GM23338 (cell line): ENCODE measurements around the gene ARHGAP27.

ENCODE experiments used
- CREB1 ChIP-seq: fragments of 250-450 bp; sonication (Bioruptor Pico); IDR thresholded peaks from 2 replicates; pipeline ENCODE4 v1.5.0; 2020; ENCODE audit warnings: low read depth, mild to moderate bottlenecking, moderate library complexity
- EZH2 ChIP-seq: fragments of 200-600 bp; sonication (generic); IDR thresholded peaks from one replicate; pipeline ENCODE4 v1.8.0; 2017; ENCODE audit warnings: antibody characterized with exemption, mild to moderate bottlenecking, low read depth; ENCODE audit not compliant: unreplicated experiment
- EZH2phosphoT487 ChIP-seq: fragments of 200-600 bp; sonication (generic); IDR thresholded peaks from one replicate; pipeline ENCODE4 v1.8.1; 2018; ENCODE audit warnings: antibody characterized with exemption; ENCODE audit not compliant: unreplicated experiment
- JUNB ChIP-seq: IDR thresholded peaks from one replicate; pipeline ENCODE4 v1.6.1; 2016; ENCODE audit warnings: antibody characterized with exemption; ENCODE audit not compliant: unreplicated experiment
- NANOG ChIP-seq: IDR thresholded peaks from 2 replicates; pipeline ENCODE4 v1.6.1; 2016; ENCODE audit warnings: antibody characterized with exemption, borderline replicate concordance
- POLR2AphosphoS5 ChIP-seq: IDR thresholded peaks from 2 replicates; pipeline ENCODE4 v1.6.1; 2016; ENCODE audit warnings: antibody characterized with exemption, low read depth
- STAT1 ChIP-seq: IDR thresholded peaks from one replicate; pipeline ENCODE4 v1.6.1; 2016; ENCODE audit warnings: antibody characterized with exemption; ENCODE audit not compliant: unreplicated experiment
- ZNF114 ChIP-seq: fragments of 250-450 bp; sonication (Bioruptor Pico); IDR thresholded peaks from 2 replicates; pipeline ENCODE4 v1.5.0; 2020; ENCODE audit warnings: mild to moderate bottlenecking, moderate library complexity
- ZNF331 ChIP-seq: fragments of 250-450 bp; sonication (Bioruptor Pico); IDR thresholded peaks from 2 replicates; pipeline ENCODE4 v1.5.0; 2020; ENCODE audit warnings: low read depth, mild to moderate bottlenecking, moderate library complexity
- TF ChIP-seq, protein P1 (sequence below), 2 experiments: fragments of 200-600 bp in 1 of 2; sonication (generic) in 1 of 2; conservative IDR thresholded peaks; 2 replicates each; pipeline versions ENCODE4 v1.5.1 to v1.6.1; 2016 to 2017; ENCODE audit warnings: antibody characterized with exemption in 2 of 2, low read depth in 2 of 2, mild to moderate bottlenecking in 2 of 2, moderate library complexity in 1 of 2
- TF ChIP-seq, protein P2 (sequence below): IDR thresholded peaks from one replicate; pipeline ENCODE4 v1.6.1; 2018; ENCODE audit warnings: antibody characterized with exemption; ENCODE audit not compliant: unreplicated experiment
- TF ChIP-seq, protein P3 (sequence below): IDR thresholded peaks from 2 replicates; pipeline ENCODE4 v1.6.1; 2016; ENCODE audit warnings: antibody characterized with exemption

DNA sequence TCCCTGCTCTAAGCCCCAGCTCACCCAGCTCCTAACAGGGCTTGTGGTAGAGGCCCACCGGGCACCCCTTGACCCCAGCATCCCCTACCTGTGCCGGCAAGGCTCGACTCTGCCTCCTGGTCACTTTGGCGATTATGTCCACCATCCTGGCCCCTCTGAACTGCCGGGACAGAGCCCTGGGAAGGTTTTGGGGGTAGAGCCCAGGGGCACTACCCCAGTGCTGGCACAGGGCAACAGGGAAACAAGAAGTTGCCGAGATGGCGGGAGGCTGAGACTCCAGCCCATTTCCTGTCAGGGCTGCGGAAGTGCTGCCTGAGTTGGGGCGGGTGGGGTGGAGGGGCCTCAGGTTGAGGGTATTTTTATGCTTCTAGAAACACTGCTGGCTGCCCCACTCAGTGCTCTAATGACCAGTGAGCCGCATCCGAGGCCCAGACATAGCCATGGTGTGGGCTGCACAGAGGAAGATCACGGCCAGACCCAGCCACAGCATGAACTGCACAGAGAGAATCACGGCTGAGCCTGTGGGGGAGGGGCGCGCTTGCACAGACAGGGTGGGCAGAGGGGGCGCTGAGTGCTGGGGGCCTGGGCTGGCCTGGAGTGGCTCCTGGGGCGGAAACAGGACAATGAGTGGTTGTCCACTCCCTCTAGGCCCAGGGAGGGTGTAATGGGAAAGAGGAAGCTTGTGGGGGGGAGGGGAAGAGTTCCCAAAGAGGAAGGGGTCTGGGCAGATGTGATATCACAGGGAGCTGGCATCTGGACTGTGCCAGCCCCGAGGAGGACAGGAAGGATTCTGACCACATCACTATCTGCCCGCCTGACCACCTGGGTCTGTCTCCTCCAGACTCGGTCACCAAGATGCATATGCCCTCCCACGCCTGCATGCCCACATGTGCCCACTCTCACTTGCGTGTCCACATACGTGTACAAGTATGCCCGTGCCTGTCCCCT lies 22.3 kb downstream of the ARHGAP27 start:
- TF ChIP-seq, protein P1, sequence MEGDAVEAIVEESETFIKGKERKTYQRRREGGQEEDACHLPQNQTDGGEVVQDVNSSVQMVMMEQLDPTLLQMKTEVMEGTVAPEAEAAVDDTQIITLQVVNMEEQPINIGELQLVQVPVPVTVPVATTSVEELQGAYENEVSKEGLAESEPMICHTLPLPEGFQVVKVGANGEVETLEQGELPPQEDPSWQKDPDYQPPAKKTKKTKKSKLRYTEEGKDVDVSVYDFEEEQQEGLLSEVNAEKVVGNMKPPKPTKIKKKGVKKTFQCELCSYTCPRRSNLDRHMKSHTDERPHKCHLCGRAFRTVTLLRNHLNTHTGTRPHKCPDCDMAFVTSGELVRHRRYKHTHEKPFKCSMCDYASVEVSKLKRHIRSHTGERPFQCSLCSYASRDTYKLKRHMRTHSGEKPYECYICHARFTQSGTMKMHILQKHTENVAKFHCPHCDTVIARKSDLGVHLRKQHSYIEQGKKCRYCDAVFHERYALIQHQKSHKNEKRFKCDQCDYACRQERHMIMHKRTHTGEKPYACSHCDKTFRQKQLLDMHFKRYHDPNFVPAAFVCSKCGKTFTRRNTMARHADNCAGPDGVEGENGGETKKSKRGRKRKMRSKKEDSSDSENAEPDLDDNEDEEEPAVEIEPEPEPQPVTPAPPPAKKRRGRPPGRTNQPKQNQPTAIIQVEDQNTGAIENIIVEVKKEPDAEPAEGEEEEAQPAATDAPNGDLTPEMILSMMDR (conservative IDR thresholded peaks at IDR 0.05; ENCODE audit: low read depth in 2 of 2): no peak
- TF ChIP-seq POLR2AphosphoS5 (no peak), EZH2 (no peak), EZH2phosphoT487 (no peak), ZNF331 (CRISPR knock-in tag) (no peak), ZNF114 (CRISPR knock-in tag) (no peak), CREB1 (CRISPR knock-in tag) (no peak), JUNB (no peak), STAT1 (no peak), NANOG (no peak)
- TF ChIP-seq, protein P2, sequence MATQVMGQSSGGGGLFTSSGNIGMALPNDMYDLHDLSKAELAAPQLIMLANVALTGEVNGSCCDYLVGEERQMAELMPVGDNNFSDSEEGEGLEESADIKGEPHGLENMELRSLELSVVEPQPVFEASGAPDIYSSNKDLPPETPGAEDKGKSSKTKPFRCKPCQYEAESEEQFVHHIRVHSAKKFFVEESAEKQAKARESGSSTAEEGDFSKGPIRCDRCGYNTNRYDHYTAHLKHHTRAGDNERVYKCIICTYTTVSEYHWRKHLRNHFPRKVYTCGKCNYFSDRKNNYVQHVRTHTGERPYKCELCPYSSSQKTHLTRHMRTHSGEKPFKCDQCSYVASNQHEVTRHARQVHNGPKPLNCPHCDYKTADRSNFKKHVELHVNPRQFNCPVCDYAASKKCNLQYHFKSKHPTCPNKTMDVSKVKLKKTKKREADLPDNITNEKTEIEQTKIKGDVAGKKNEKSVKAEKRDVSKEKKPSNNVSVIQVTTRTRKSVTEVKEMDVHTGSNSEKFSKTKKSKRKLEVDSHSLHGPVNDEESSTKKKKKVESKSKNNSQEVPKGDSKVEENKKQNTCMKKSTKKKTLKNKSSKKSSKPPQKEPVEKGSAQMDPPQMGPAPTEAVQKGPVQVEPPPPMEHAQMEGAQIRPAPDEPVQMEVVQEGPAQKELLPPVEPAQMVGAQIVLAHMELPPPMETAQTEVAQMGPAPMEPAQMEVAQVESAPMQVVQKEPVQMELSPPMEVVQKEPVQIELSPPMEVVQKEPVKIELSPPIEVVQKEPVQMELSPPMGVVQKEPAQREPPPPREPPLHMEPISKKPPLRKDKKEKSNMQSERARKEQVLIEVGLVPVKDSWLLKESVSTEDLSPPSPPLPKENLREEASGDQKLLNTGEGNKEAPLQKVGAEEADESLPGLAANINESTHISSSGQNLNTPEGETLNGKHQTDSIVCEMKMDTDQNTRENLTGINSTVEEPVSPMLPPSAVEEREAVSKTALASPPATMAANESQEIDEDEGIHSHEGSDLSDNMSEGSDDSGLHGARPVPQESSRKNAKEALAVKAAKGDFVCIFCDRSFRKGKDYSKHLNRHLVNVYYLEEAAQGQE: no peak
- TF ChIP-seq, protein P3, sequence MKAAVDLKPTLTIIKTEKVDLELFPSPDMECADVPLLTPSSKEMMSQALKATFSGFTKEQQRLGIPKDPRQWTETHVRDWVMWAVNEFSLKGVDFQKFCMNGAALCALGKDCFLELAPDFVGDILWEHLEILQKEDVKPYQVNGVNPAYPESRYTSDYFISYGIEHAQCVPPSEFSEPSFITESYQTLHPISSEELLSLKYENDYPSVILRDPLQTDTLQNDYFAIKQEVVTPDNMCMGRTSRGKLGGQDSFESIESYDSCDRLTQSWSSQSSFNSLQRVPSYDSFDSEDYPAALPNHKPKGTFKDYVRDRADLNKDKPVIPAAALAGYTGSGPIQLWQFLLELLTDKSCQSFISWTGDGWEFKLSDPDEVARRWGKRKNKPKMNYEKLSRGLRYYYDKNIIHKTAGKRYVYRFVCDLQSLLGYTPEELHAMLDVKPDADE: no peak
